ENCODE results near the gene SPRYD3. TPM values are rescaled to one million over a fixed set of nuclear protein-coding genes. Genes with fewer than 3 reads are reported as not detected.
"Not testable (repeated sequence)": the region's sequence is repeated elsewhere in the genome, so short reads cannot be mapped to it uniquely, and the experiment has no call there.

Gene SPRYD3
- total RNA-seq, 1 donor = 33.0 TPM

GRCh38 chr12:53096089-53096741, 17.0 kb upstream of the SPRYD3 start:
- peak overlapping the region; percentile 83 for H3K4me3 ChIP-seq (ENCODE audit: low read depth, low read length)
- no peak for TF ChIP-seq CTCF (IDR thresholded peaks at IDR 0.05; ENCODE audit: insufficient read depth, low read length)
- peak; percentile 95 for DNase-seq (ENCODE audit: low read depth)

GRCh38 chr12:53095596-53095895, 16.4 kb upstream of the SPRYD3 start:
- peak overlapping the region; percentile 83 for H3K4me3 ChIP-seq (ENCODE audit: low read depth, low read length)
- not testable (repeated sequence) for DNase-seq (ENCODE audit: low read depth)

- not testable (repeated sequence) for H3K4me3 ChIP-seq (ENCODE audit: low read depth, low read length); DNase-seq (ENCODE audit: low read depth)
These were observed 15.8 kb upstream of the SPRYD3 start for GRCh38 chr12:53094796-53095595.

GRCh38 chr12:53094394-53094787, 15.2 kb upstream of the SPRYD3 start:
- no peak overlapping the region for H3K4me3 ChIP-seq (ENCODE audit: low read depth, low read length)
- no peak for DNase-seq (ENCODE audit: low read depth)
- no peak for TF ChIP-seq CTCF (IDR thresholded peaks at IDR 0.05; ENCODE audit: insufficient read depth, low read length)

- H3K4me3 ChIP-seq (ENCODE audit: low read depth, low read length) = no peak overlapping the region
- TF ChIP-seq CTCF (IDR thresholded peaks at IDR 0.05; ENCODE audit: insufficient read depth, low read length) = no peak
- DNase-seq (ENCODE audit: low read depth) = no peak
These were observed 14.7 kb upstream of the SPRYD3 start for GRCh38 chr12:53093777-53094393.

GRCh38 chr12:53091756-53092155, 12.6 kb upstream of the SPRYD3 start:
- DNase-seq (ENCODE audit: low read depth) = no peak
- TF ChIP-seq CTCF (IDR thresholded peaks at IDR 0.05; ENCODE audit: insufficient read depth, low read length) = no peak
- H3K4me3 ChIP-seq (ENCODE audit: low read depth, low read length) = no peak overlapping the region

GRCh38 chr12:53090554-53090953, 11.4 kb upstream of the SPRYD3 start:
- no peak for DNase-seq (ENCODE audit: low read depth)
- TF ChIP-seq CTCF (IDR thresholded peaks at IDR 0.05; ENCODE audit: insufficient read depth, low read length) = no peak
- H3K4me3 ChIP-seq (ENCODE audit: low read depth, low read length) = no peak overlapping the region
